Endodermal cell (in vitro differentiated cells): ENCODE results near the gene PGM5. TPM values are rescaled to one million over a fixed set of nuclear protein-coding genes. Genes with fewer than 3 reads are reported as not detected.
"Not testable (repeated sequence)": the region's sequence is repeated elsewhere in the genome, so short reads cannot be mapped to it uniquely, and the experiment has no call there.

Source experiments
- DNase-seq: peaks from one replicate; pipeline ENCODE4 v3.0.0-alpha.2; 2017
- H3K27ac ChIP-seq: 2 replicates; pipeline ENCODE4 v1.5.1; 2013; ENCODE audit warnings: mild to moderate bottlenecking, low read depth, low read length, moderate library complexity
- H3K27me3 ChIP-seq: 2 replicates; pipeline ENCODE4 v1.6.1; 2013; ENCODE audit warnings: mild to moderate bottlenecking, low read length, moderate library complexity; ENCODE audit not compliant: insufficient read depth, control insufficient read depth, poor library complexity, severe bottlenecking
- H3K36me3 ChIP-seq: 2 replicates; pipeline ENCODE4 v1.7.0; 2013; ENCODE audit warnings: mild to moderate bottlenecking, low read length, moderate library complexity; ENCODE audit not compliant: control insufficient read depth, insufficient read depth
- H3K4me1 ChIP-seq: one replicate; pipeline ENCODE4 v1.7.0; 2013; ENCODE audit warnings: low read length; ENCODE audit not compliant: control insufficient read depth, insufficient read depth
- H3K4me3 ChIP-seq: 2 replicates; pipeline ENCODE4 v1.5.1; 2013; ENCODE audit warnings: mild to moderate bottlenecking, low read length, moderate library complexity
- H3K9ac ChIP-seq: 2 replicates; pipeline ENCODE4 v1.6.1; 2013; ENCODE audit warnings: mild to moderate bottlenecking, low read length, moderate library complexity; ENCODE audit not compliant: poor library complexity, severe bottlenecking; ENCODE audit errors: extremely low read depth
- H3K9me3 ChIP-seq: 2 replicates; pipeline ENCODE4 v1.6.1; 2013; ENCODE audit warnings: mild to moderate bottlenecking, low read length, moderate library complexity; ENCODE audit not compliant: control insufficient read depth
- H3K27ac Mint-ChIP-seq: 2 replicates; pipeline ENCODE4 v1.8.0; 2020; ENCODE audit warnings: mixed read lengths
- H3K27me3 Mint-ChIP-seq: 2 replicates; pipeline ENCODE4 v1.8.0; 2021; ENCODE audit warnings: mild to moderate bottlenecking, mixed read lengths; ENCODE audit not compliant: insufficient read depth
- H3K36me3 Mint-ChIP-seq: 2 replicates; pipeline ENCODE4 v1.8.0; 2020; ENCODE audit warnings: low read depth, mixed read lengths
- H3K4me1 Mint-ChIP-seq: 2 replicates; pipeline ENCODE4 v1.8.0; 2020; ENCODE audit warnings: mixed read lengths
- H3K4me3 Mint-ChIP-seq: 2 replicates; pipeline ENCODE4 v1.8.0; 2020; ENCODE audit warnings: mild to moderate bottlenecking, moderate library complexity, mixed read lengths
- H3K9me3 Mint-ChIP-seq: 2 replicates; pipeline ENCODE4 v1.8.0; 2020; ENCODE audit warnings: mild to moderate bottlenecking, mixed read lengths
- WGBS, 2 experiments: methylation state at CpG; one replicate each; pipeline versions ENCODE4 v1.1.5 to v1.1.7; 2013; ENCODE audit warnings: missing lambda C conversion rate in 2 of 2, mixed read lengths in 1 of 2; ENCODE audit not compliant: insufficient coverage in 1 of 2, insufficient read length in 1 of 2; 5-methylcytosine and 5-hydroxymethylcytosine counted together
- total RNA-seq, 2 donors: library from RNA; stranded (reverse); fragmentation: NEBNext Ultra II Directional in 1 of 2; extraction: Animal tissue kit (Norgen Biotek cat#: 25700) in 1 of 2; gene quantifications; 2 replicates in 1 of 2; 3 replicates in 1 of 2; pipeline ENCODE4 v1.2.1, GENCODE V29; 2021
- TF ChIP-seq, protein P1 (sequence below): fragments of 200-600 bp; sonication (generic); conservative IDR thresholded peaks from 2 replicates; pipeline ENCODE4 v1.5.0; 2021; ENCODE audit warnings: antibody characterized with exemption, mild to moderate bottlenecking

PGM5 gene
- total RNA-seq, 2 donors from 2014 or later, result 0.33 to 0.64 TPM

- 31% methylated on average over 2 of the region's 10 CpGs; no CpG with 5 or more reads in 1 of the 2 experiments for WGBS, 2 experiments
- not testable (repeated sequence) for DNase-seq, H3K9me3 ChIP-seq, H3K4me3 Mint-ChIP-seq, H3K4me1 ChIP-seq, H3K4me1 Mint-ChIP-seq, H3K36me3 ChIP-seq, H3K36me3 Mint-ChIP-seq, H3K9me3 Mint-ChIP-seq, H3K27ac Mint-ChIP-seq, H3K4me3 ChIP-seq, H3K27ac ChIP-seq, H3K9ac ChIP-seq, H3K27me3 ChIP-seq
- TF ChIP-seq, protein P1, sequence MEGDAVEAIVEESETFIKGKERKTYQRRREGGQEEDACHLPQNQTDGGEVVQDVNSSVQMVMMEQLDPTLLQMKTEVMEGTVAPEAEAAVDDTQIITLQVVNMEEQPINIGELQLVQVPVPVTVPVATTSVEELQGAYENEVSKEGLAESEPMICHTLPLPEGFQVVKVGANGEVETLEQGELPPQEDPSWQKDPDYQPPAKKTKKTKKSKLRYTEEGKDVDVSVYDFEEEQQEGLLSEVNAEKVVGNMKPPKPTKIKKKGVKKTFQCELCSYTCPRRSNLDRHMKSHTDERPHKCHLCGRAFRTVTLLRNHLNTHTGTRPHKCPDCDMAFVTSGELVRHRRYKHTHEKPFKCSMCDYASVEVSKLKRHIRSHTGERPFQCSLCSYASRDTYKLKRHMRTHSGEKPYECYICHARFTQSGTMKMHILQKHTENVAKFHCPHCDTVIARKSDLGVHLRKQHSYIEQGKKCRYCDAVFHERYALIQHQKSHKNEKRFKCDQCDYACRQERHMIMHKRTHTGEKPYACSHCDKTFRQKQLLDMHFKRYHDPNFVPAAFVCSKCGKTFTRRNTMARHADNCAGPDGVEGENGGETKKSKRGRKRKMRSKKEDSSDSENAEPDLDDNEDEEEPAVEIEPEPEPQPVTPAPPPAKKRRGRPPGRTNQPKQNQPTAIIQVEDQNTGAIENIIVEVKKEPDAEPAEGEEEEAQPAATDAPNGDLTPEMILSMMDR, result peak; percentile 44
- peaks cover 31% of the 10 kb centered on the region for H3K27me3 Mint-ChIP-seq
Observed at GRCh38 chr9:68342265-68343025, 14.0 kb upstream of the PGM5 start.

DNA sequence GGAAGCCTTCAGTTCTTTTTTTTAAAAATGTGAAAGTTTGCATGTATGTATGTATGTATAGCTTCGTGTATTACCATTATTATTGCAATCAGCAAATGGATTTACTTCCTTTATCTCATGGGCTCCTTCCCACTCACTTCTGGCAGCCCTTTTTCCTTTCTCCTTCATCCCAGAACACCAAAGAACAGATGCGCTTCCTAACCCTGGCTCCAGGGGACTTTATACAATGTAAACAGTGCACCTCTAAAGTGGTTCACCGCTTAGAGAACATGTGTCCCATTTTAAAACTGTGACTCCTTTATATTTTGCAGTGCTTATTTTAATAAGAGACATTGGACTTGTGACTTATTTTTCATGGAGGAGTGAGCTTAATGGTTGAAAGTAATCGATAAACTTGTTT lies 13.2 kb upstream of the PGM5 start:
- H3K4me1 ChIP-seq, DNase-seq, H3K36me3 Mint-ChIP-seq: not testable (repeated sequence)

GRCh38 chr9:68343992-68344391 lies 12.4 kb upstream of the PGM5 start:
- not testable (repeated sequence) for H3K9ac ChIP-seq, H3K4me1 Mint-ChIP-seq, H3K27ac Mint-ChIP-seq, DNase-seq, H3K4me3 Mint-ChIP-seq, H3K9me3 ChIP-seq, H3K4me1 ChIP-seq, H3K36me3 ChIP-seq, H3K9me3 Mint-ChIP-seq, H3K27ac ChIP-seq, H3K36me3 Mint-ChIP-seq, H3K4me3 ChIP-seq
- H3K27me3 Mint-ChIP-seq, result peaks cover 41% of the 10 kb centered on the region
- peaks cover 22% of the 10 kb centered on the region for H3K27me3 ChIP-seq
- WGBS, 2 experiments, result 67 to 84% methylated on average over 1 to 2 of the region's 4 CpGs

More for the DNA sequence above, 13.2 kb upstream of the PGM5 start:
- H3K27me3 ChIP-seq, result peaks cover 15% of the 10 kb centered on the region
- not testable (repeated sequence) for H3K4me1 Mint-ChIP-seq, H3K4me3 ChIP-seq, H3K9me3 Mint-ChIP-seq, H3K9me3 ChIP-seq, H3K4me3 Mint-ChIP-seq, H3K27ac ChIP-seq, H3K36me3 ChIP-seq, H3K9ac ChIP-seq, H3K27ac Mint-ChIP-seq
- peaks cover 34% of the 10 kb centered on the region for H3K27me3 Mint-ChIP-seq
- WGBS, 2 experiments, result 76% methylated on average over 3 of the region's 4 CpGs; no CpG with 5 or more reads in 1 of the 2 experiments

DNA sequence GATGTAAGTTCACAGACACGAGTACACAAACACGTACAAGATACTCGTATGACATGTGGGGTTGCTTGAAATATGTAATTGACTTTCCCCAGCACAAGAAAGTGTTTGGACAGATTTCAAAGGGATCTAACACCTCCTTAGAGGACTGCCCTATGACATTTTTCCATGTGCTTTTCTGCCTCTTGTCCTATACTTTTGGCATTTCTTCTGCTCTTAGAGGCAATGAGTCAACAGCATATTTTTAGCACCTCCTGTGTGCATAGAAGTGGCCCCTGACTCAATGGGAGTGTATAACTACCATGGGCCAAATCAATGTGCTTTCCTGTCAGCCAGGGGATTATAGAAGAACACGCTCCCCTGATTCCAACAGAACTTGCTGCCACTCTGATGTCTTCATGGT lies 4.7 kb upstream of the PGM5 start:
- not testable (repeated sequence) for H3K9me3 Mint-ChIP-seq, H3K4me3 Mint-ChIP-seq, H3K9me3 ChIP-seq, H3K4me3 ChIP-seq, H3K4me1 Mint-ChIP-seq, H3K36me3 Mint-ChIP-seq, DNase-seq, H3K27ac Mint-ChIP-seq, H3K36me3 ChIP-seq, H3K27ac ChIP-seq, H3K9ac ChIP-seq, H3K4me1 ChIP-seq
- 75 to 82% methylated on average over 3 to 4 of the region's 4 CpGs for WGBS, 2 experiments
- H3K27me3 Mint-ChIP-seq, result peaks cover 56% of the 10 kb centered on the region
- peaks cover 49% of the 10 kb centered on the region for H3K27me3 ChIP-seq

DNA sequence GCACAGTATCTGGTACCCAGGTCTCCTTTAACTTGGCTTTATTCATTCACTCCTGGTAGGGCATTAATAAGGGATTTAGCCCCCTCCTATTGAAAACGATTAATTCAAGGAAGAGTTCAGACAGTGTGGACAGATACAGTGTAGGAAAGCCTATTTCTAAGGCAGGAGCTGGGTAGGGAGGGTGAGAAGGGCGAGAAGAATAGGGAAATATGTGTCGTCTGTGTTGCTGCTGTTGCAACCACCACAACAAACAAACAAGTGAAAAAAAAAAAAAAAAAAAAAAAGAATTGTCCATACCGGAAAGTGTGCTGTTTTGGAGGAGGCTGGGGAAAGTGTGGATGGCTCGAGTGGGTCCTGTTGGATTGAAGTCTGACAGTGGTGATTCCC lies 425 bp upstream of the PGM5 start:
- H3K9me3 Mint-ChIP-seq, H3K4me1 Mint-ChIP-seq, H3K9me3 ChIP-seq, H3K27ac ChIP-seq, H3K36me3 Mint-ChIP-seq, H3K36me3 ChIP-seq, H3K4me1 ChIP-seq, H3K27ac Mint-ChIP-seq, DNase-seq, H3K4me3 ChIP-seq, H3K9ac ChIP-seq: not testable (repeated sequence)
- 36% methylated on average over 1 of the region's 5 CpGs; no CpG with 5 or more reads in 1 of the 2 experiments for WGBS, 2 experiments
- peaks cover 66% of the 10 kb centered on the region for H3K27me3 ChIP-seq
- peaks cover 73% of the 10 kb centered on the region for H3K27me3 Mint-ChIP-seq
- peak overlapping the region; percentile 63 for H3K4me3 Mint-ChIP-seq

DNA sequence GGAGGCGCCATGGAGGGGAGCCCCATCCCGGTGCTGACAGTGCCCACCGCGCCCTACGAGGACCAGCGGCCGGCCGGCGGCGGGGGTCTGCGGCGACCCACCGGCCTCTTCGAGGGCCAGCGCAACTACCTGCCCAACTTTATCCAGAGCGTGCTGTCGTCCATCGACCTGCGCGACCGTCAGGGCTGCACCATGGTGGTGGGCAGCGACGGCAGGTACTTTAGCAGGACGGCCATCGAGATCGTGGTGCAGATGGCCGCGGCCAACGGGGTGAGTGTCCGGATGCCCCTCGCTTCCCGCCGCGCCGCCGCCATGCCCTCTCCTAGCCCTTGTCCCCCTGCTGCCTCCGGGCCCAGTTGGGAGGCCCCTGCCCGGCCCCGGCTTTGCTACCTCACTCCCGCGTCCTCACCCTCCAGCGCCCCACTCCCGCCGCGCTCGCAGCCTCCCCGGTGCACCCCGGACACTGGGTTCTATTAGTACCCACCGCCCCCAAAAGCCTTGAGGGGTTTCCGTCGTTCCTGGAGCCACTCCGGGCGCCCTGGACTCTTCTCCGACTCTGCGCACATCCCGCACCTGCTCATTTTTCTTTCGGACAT lies 806 bp downstream of the PGM5 start:
- H3K4me1 ChIP-seq, H3K4me1 Mint-ChIP-seq, H3K9me3 Mint-ChIP-seq, H3K36me3 ChIP-seq, H3K27ac ChIP-seq, H3K9ac ChIP-seq, H3K36me3 Mint-ChIP-seq, H3K9me3 ChIP-seq, H3K27ac Mint-ChIP-seq: not testable (repeated sequence)
- Histone ChIP-seq H3K27me3 (peaks cover 66% of the 10 kb centered on the region), H3K4me3 (peak overlapping the region; percentile 65)
- DNase-seq, result peak; percentile 50
- WGBS, 2 experiments, result 5% methylated on average over 35 of the region's 57 CpGs; no CpG with 5 or more reads in 1 of the 2 experiments
- Mint-ChIP-seq H3K27me3 (peaks cover 69% of the 10 kb centered on the region), H3K4me3 (peak overlapping the region; percentile 63)
